Measurements from ENCODE around the gene TADA2A. TPM values are rescaled to one million over a fixed set of nuclear protein-coding genes. Genes with fewer than 3 reads are reported as not detected.

Gene TADA2A
- total RNA-seq, 4 donors from 2014 or later, result 17.6 to 74.1 (median 23.5) TPM

DNA sequence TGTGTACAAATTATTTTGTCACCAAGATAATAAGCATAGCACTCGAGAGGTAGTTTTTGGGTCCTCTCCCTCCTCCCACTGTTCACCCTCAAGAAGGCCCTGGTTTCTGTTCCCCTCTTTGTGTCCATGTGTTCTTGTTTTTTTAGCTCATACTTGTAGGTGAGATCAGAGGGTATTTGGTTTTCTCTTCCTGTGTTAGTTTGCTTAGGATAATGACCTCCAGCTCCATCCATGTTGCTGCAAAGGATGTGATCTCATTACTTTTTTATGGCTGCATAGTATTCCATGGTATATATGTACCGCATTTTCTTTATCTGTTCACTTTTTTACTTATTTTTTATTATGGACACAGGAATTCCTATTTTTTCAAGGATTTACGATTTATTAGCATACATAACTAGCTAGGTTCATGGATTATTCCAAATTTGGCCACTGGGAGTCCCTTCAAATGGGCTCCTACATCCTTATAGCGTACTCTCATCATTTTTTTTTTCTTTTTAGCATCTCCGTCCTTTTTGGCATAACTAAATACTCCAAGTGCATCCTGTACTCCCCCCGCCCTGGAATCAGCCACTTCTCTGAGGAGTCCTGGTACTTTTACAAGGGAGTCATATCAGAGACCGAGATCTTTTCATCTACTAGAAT, 7.3 kb downstream of the TADA2A start:
- TF ChIP-seq POLR2A (IDR thresholded peaks at IDR 0.05) (no peak), CTCF (IDR thresholded peaks at IDR 0.05) (no peak), EP300 (IDR thresholded peaks at IDR 0.05) (no peak)

DNA sequence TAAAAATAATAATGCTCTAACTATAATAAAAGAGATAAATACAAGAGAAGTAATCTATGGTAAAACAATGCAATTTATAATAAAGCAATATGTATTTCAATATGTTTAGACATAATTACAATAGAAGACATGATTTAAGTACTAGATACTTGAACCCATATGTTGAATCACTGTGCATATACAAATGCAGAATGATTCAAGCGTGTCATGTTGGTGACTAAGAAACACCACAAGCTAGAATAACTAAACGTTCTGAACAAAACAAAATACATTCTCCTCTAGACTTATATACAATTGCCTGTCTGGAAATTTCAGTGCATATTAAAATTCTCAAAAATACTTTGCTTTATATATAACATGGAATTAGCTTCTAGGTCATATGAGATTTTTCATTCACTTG, 11.2 kb downstream of the TADA2A start:
- Histone ChIP-seq H3K9me3 (no peaks in the 10 kb centered on the region), H3K27me3 (no peaks in the 10 kb centered on the region), H3K4me3 (no peak overlapping the region), H3K4me1 (peaks cover 0 to 6% (median 0%) of the 10 kb centered on the region in 4 donors), H3K27ac (no peak overlapping the region), H3K36me3 (peaks cover 0 to 86% (median 0%) of the 10 kb centered on the region in 3 donors)
- no peak for DNase-seq (ENCODE audit: low spot score in 2 of 2)
- WGBS, 2 donors, result 77 to 80% methylated on average over 2 of the region's 2 CpGs
- TF ChIP-seq POLR2A (IDR thresholded peaks at IDR 0.05) (no peak), CTCF (IDR thresholded peaks at IDR 0.05) (no peak), EP300 (IDR thresholded peaks at IDR 0.05) (no peak)

More for the DNA sequence above, 7.3 kb downstream of the TADA2A start:
- H3K27me3 ChIP-seq, result no peaks in the 10 kb centered on the region
- H3K36me3 ChIP-seq, result peaks cover 0 to 72% (median 0%) of the 10 kb centered on the region in 3 donors
- no peak for DNase-seq (ENCODE audit: low spot score in 2 of 2)
- WGBS, 2 donors, result 90 to 92% methylated on average over 7 of the region's 7 CpGs
- peaks cover 0 to 7% (median 0%) of the 10 kb centered on the region in 4 donors for H3K4me1 ChIP-seq
- no peak overlapping the region for H3K4me3 ChIP-seq
- no peak overlapping the region for H3K27ac ChIP-seq
- H3K9me3 ChIP-seq, result no peaks in the 10 kb centered on the region

GRCh38 chr17:37422971-37423625, 16.4 kb downstream of the TADA2A start:
- no peaks in the 10 kb centered on the region for H3K27me3 ChIP-seq
- no peaks in the 10 kb centered on the region for H3K4me1 ChIP-seq
- no peak for TF ChIP-seq CTCF (IDR thresholded peaks at IDR 0.05)
- no peak for TF ChIP-seq EP300 (IDR thresholded peaks at IDR 0.05)
- no peak for TF ChIP-seq POLR2A (IDR thresholded peaks at IDR 0.05)
- no peak for DNase-seq (ENCODE audit: low spot score in 2 of 2)
- peaks cover 0 to 91% (median 0%) of the 10 kb centered on the region in 3 donors for H3K36me3 ChIP-seq
- H3K9me3 ChIP-seq, result no peaks in the 10 kb centered on the region
- 88 to 91% methylated on average over 4 of the region's 4 CpGs for WGBS, 2 donors
- H3K27ac ChIP-seq, result no peak overlapping the region
- no peak overlapping the region for H3K4me3 ChIP-seq

DNA sequence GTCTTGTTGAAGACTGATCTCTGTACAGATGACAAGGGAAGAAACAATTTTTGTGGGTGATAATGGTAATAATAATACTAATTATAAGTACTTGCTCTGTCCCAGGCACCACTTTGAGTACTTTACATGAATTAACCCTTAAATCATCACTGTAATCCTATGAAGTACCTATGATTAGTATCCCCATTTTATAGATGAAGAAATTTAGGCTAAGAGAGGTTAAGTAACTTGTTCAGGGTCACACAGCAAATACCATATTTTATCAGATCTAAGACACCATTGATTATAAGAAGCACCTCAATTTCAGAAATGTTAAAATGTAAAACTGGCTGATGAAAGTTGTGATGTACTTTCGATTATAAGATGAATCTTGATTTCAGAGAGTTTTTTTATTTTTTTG, 18.6 kb downstream of the TADA2A start:
- no peak for DNase-seq (ENCODE audit: low spot score in 2 of 2)
- no peaks in the 10 kb centered on the region for H3K9me3 ChIP-seq
- no peak overlapping the region for H3K27ac ChIP-seq
- H3K4me1 ChIP-seq, result peaks cover 0 to 7% (median 0%) of the 10 kb centered on the region in 4 donors
- H3K27me3 ChIP-seq, result no peaks in the 10 kb centered on the region
- peaks cover 0 to 89% (median 0%) of the 10 kb centered on the region in 3 donors for H3K36me3 ChIP-seq
- WGBS, 2 donors, result 89 to 90% methylated on average over 1 of the region's 1 CpG
- TF ChIP-seq CTCF (IDR thresholded peaks at IDR 0.05) (no peak), EP300 (IDR thresholded peaks at IDR 0.05) (no peak), POLR2A (IDR thresholded peaks at IDR 0.05) (no peak)
- no peak overlapping the region for H3K4me3 ChIP-seq

DNA sequence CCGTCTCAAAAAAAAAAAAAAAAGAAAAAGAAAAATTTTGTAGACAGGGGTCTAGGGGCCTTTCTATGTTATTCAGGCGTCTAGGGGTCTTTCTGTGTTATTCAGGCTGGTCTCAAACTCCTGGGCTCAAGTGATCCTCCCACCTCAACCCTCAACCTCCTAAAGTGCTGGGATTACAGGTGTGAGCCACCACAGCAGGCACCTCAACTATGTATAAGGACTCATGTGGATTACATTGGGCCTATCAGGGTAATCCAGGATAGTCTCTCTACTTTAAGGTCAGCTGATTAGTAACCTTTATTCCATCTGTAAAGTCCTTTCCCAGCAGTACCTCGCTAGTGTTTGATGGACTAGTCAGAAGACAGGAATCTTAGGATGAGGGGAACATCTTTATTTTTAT, 22.4 kb downstream of the TADA2A start:
- H3K27me3 ChIP-seq, result no peaks in the 10 kb centered on the region
- no peak overlapping the region for H3K4me3 ChIP-seq
- no peaks in the 10 kb centered on the region for H3K9me3 ChIP-seq
- DNase-seq (ENCODE audit: low spot score in 2 of 2), result no peak
- WGBS, 2 donors, result 96 to 97% methylated on average over 3 of the region's 3 CpGs
- H3K36me3 ChIP-seq, result peaks cover 0 to 73% (median 4%) of the 10 kb centered on the region in 3 donors
- TF ChIP-seq EP300 (IDR thresholded peaks at IDR 0.05), result no peak
- no peak for TF ChIP-seq CTCF (IDR thresholded peaks at IDR 0.05)
- no peak for TF ChIP-seq POLR2A (IDR thresholded peaks at IDR 0.05)
- no peak overlapping the region for H3K27ac ChIP-seq
- peaks cover 0 to 14% (median 0%) of the 10 kb centered on the region in 4 donors for H3K4me1 ChIP-seq
